OCI-LY1 (cell line): ENCODE measurements around the gene CBLN1.

Experiments used
- H2AFZ ChIP-seq: fragments of 200-600 bp; sonication (generic), shearing (Covaris generic); 2 replicates; pipeline ENCODE4 v1.6.0; 2014; ENCODE audit warnings: antibody characterized with exemption, mild to moderate bottlenecking, low read length
- H3F3A ChIP-seq: fragments of 200-600 bp; sonication (generic), shearing (Covaris generic); 2 replicates; pipeline ENCODE4 v1.6.0; 2014; ENCODE audit warnings: mild to moderate bottlenecking, antibody characterized with exemption, low read length, moderate library complexity; ENCODE audit not compliant: insufficient read depth
- H3K27ac ChIP-seq: fragments of 200-600 bp; sonication (generic); 2 replicates; pipeline ENCODE4 v1.5.1; 2014; ENCODE audit warnings: low read length, mixed run types, mild to moderate bottlenecking, low read depth; ENCODE audit not compliant: poor library complexity, severe bottlenecking
- H3K27me3 ChIP-seq: fragments of 200-600 bp; sonication (generic); 2 replicates; pipeline ENCODE4 v1.6.0; 2014; ENCODE audit warnings: antibody characterized with exemption, mild to moderate bottlenecking, low read length, moderate library complexity; ENCODE audit not compliant: insufficient read depth
- H3K36me3 ChIP-seq: fragments of 200-600 bp; sonication (generic); 2 replicates; pipeline ENCODE4 v1.6.1; 2014; ENCODE audit warnings: mild to moderate bottlenecking, antibody characterized with exemption, low read length, moderate library complexity, mixed read lengths; ENCODE audit not compliant: insufficient read depth
- H3K4me1 ChIP-seq: fragments of 200-600 bp; sonication (generic); 2 replicates; pipeline ENCODE4 v1.5.1; 2014; ENCODE audit warnings: mild to moderate bottlenecking, low read length, moderate library complexity; ENCODE audit not compliant: insufficient read depth, severe bottlenecking
- H3K4me2 ChIP-seq: fragments of 200-600 bp; sonication (generic), shearing (Covaris generic); 2 replicates; pipeline ENCODE4 v1.6.1; 2014; ENCODE audit warnings: low read length
- H3K4me3 ChIP-seq: fragments of 200-600 bp; sonication (generic); 2 replicates; pipeline ENCODE4 v1.5.1; 2014; ENCODE audit warnings: low read length, low read depth, mild to moderate bottlenecking, mixed read lengths; ENCODE audit not compliant: poor library complexity, severe bottlenecking
- H3K79me2 ChIP-seq: fragments of 200-600 bp; shearing (Covaris generic); 2 replicates; pipeline ENCODE4 v1.6.1; 2016; ENCODE audit warnings: mixed run types, low read length, mixed read lengths; ENCODE audit not compliant: insufficient read depth
- H3K9ac ChIP-seq: fragments of 200-600 bp; sonication (generic), shearing (Covaris generic); 2 replicates; pipeline ENCODE4 v1.6.1; 2014; ENCODE audit warnings: mild to moderate bottlenecking, low read length, mixed read lengths
- H3K9me2 ChIP-seq: fragments of 200-600 bp; sonication (generic), shearing (Covaris generic); 2 replicates; pipeline ENCODE4 v1.6.1; 2014; ENCODE audit warnings: low read depth, mild to moderate bottlenecking, low read length, mixed read lengths
- H3K9me3 ChIP-seq: fragments of 200-600 bp; shearing (Covaris generic); 2 replicates; pipeline ENCODE4 v1.6.1; 2014; ENCODE audit warnings: low read length, mixed read lengths
- H4K20me1 ChIP-seq: fragments of 200-600 bp; sonication (generic), shearing (Covaris generic); 2 replicates; pipeline ENCODE4 v1.6.0; 2016; ENCODE audit warnings: mild to moderate bottlenecking, low read length; ENCODE audit not compliant: insufficient read depth
- CTCF ChIP-seq: fragments of 200-600 bp; sonication (generic), shearing (Covaris generic); IDR thresholded peaks from 2 replicates; pipeline ENCODE4 v1.5.1; 2017; ENCODE audit warnings: mild to moderate bottlenecking, antibody characterized with exemption, low read length, moderate library complexity, mixed read lengths
- EZH2 ChIP-seq: fragments of 200-600 bp; sonication (generic), shearing (Covaris generic); IDR thresholded peaks from 2 replicates; pipeline ENCODE4 v1.8.0; 2017; ENCODE audit warnings: borderline replicate concordance, mixed run types, mild to moderate bottlenecking, antibody characterized with exemption, low read length, moderate library complexity, mixed read lengths

Gene CBLN1

DNA sequence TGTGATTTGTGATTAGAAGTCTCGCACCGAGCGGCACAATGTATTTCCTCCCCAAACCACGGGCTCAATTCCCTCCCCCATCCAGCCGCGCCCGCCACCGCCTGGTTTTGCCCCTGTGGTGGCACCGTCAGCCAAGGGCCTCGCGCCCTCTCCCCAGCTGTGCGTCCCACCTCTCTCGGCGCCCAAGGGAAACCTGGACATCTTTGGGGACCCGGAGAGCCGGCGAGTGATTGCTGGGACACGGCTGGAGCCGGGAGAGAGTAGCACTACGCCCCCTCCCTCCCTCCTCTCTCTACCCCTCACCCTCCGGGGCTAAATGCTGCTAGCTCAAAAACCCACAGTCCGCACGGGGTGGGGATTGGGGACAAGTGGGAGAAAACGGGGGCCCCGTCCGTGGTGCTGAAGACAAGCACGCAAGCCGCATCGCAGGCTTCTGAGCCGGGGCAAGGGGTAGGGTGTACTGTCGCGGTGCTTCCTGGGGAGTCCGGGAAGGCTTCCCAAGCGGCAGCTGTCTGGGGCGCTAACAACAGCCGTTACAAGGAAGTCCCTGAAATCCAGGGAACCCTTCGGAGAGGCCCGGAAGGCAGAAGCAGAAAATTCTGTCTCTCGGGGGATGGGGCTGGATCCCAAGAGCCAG lies 1.4 kb downstream of the CBLN1 start:
- Histone ChIP-seq H2AFZ (no peak overlapping the region), H3K9me3 (no peaks in the 10 kb centered on the region), H3K9me2 (no peaks in the 10 kb centered on the region), H3K4me2 (no peak overlapping the region), H3K9ac (no peak overlapping the region), H3K79me2 (no peaks in the 10 kb centered on the region), H3K27ac (no peak overlapping the region), H3K27me3 (no peaks in the 10 kb centered on the region), H3F3A (no peaks in the 10 kb centered on the region), H3K4me1 (no peaks in the 10 kb centered on the region), H3K36me3 (no peaks in the 10 kb centered on the region), H4K20me1 (no peaks in the 10 kb centered on the region), H3K4me3 (no peak overlapping the region)
- TF ChIP-seq CTCF: no peak
- TF ChIP-seq EZH2: no peak

DNA sequence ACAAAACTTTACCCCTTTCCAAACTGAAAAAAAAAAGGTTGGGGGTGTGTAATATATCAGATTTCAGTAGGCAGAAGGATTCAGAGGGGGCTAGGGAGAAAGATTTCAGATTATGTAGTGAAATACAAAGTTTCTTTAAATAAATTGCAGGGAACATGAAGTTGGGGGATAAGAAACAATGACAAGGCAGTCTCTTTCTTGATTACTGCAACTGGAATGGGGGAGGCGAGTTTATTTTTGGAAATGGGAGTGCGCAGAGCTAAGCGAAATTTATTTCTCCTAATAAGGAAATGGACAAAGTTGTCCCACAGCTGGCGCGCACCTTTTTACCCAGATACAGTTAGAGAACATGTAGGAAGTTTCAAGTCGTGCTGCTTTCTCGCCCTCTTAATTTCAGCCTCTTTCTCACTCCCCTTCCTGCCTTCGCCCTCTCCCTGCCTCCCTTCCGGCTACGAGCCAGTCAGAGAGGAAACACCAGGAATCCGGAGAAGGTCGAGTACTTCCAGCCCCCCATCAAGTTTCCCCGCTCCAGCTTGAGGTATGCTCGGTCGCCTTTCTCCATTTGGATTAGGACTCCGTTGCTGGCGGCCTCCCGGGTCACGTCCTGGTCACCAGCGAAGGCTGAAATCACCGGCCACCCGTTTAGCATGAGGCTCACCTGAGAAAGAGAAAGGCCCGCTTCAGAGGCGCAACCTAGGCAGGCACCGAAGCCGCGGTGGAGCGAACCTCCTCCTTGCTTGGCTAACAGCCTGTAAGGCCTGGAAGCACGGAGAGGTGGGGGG lies 2.5 kb downstream of the CBLN1 start:
- Histone ChIP-seq H3K79me2 (no peaks in the 10 kb centered on the region), H3K27me3 (no peaks in the 10 kb centered on the region), H3F3A (no peaks in the 10 kb centered on the region), H4K20me1 (no peaks in the 10 kb centered on the region), H2AFZ (no peak overlapping the region), H3K36me3 (no peaks in the 10 kb centered on the region), H3K9me2 (no peaks in the 10 kb centered on the region), H3K4me3 (no peak overlapping the region), H3K4me2 (no peak overlapping the region), H3K9ac (no peak overlapping the region), H3K27ac (no peak overlapping the region), H3K4me1 (no peaks in the 10 kb centered on the region), H3K9me3 (no peaks in the 10 kb centered on the region)
- TF ChIP-seq EZH2 (no peak), CTCF (no peak)

- no peaks in the 10 kb centered on the region for H3K27me3 ChIP-seq
- no peaks in the 10 kb centered on the region for H3K4me1 ChIP-seq
- no peak for TF ChIP-seq EZH2
- no peak for TF ChIP-seq CTCF
- H3K9ac ChIP-seq: no peak overlapping the region
- H3K79me2 ChIP-seq: no peaks in the 10 kb centered on the region
- H3K4me2 ChIP-seq: no peak overlapping the region
- H4K20me1 ChIP-seq: no peaks in the 10 kb centered on the region
- no peaks in the 10 kb centered on the region for H3K9me2 ChIP-seq
- H3F3A ChIP-seq: no peaks in the 10 kb centered on the region
- H3K9me3 ChIP-seq: no peaks in the 10 kb centered on the region
- no peak overlapping the region for H3K27ac ChIP-seq
- no peak overlapping the region for H2AFZ ChIP-seq
- no peaks in the 10 kb centered on the region for H3K36me3 ChIP-seq
- no peak overlapping the region for H3K4me3 ChIP-seq
Measured at GRCh38 chr16:49278567-49278827, 3.1 kb downstream of the CBLN1 start.
